Caco-2 (cell line): ENCODE results near the gene DNMT3A. TPM values are rescaled to one million over a fixed set of nuclear protein-coding genes. Genes with fewer than 3 reads are reported as not detected.

Source experiments
- BruUV-seq: library from RNA; stranded (reverse); fragments of 400-500 nt; replicated peaks from 2 replicates; lab custom pipeline; 2021; lab: Mats Ljungman, UMichigan
- CTCF ChIA-PET: fragments of 300-600 bp; sonication (Branson Sonifier 250); formaldehyde crosslinking; loops from one replicate; lab custom pipeline; 2022; ENCODE audit warnings: antibody characterized with exemption; lab: Charles Lee
- POLR2A ChIA-PET: fragments of 300-600 bp; sonication (Branson Sonifier 250); formaldehyde crosslinking; loops from one replicate; lab custom pipeline; 2022; ENCODE audit warnings: antibody characterized with exemption; lab: Charles Lee
- DNase-seq, 2 experiments: peaks; one replicate each; pipeline versions ENCODE4 v3.0.0 to v3.0.0-alpha.2; 2020 to 2022
- H3K27me3 ChIP-seq: replicated peaks from 2 replicates; pipeline ENCODE4 v1.6.0; 2011; ENCODE audit warnings: low read length; ENCODE audit not compliant: control insufficient read depth, insufficient read depth
- H3K36me3 ChIP-seq: 2 replicates; pipeline ENCODE4 v1.5.1; 2011; ENCODE audit warnings: low read length; ENCODE audit not compliant: control insufficient read depth, insufficient read depth
- H3K4me1 ChIP-seq: fragments of 250-450 bp; sonication (Bioruptor Pico); 2 replicates; pipeline ENCODE4 v1.5.1; 2020; ENCODE audit warnings: mild to moderate bottlenecking
- H3K4me3 ChIP-seq: 2 replicates; pipeline ENCODE4 v1.5.1; 2011; ENCODE audit warnings: low read depth, mild to moderate bottlenecking, control low read depth, low read length
- H3K9me3 ChIP-seq: fragments of 250-450 bp; sonication (Bioruptor Pico); 2 replicates; pipeline ENCODE4 v1.5.1; 2020; ENCODE audit warnings: mild to moderate bottlenecking, moderate library complexity
- H3K27ac Mint-ChIP-seq: one replicate; pipeline ENCODE4 v1.8.0; 2022; ENCODE audit warnings: mixed read lengths; ENCODE audit not compliant: unreplicated experiment
- H3K27me3 Mint-ChIP-seq: one replicate; pipeline ENCODE4 v1.8.0; 2022; ENCODE audit warnings: mixed read lengths; ENCODE audit not compliant: insufficient read depth, unreplicated experiment
- H3K36me3 Mint-ChIP-seq: one replicate; pipeline ENCODE4 v1.8.0; 2022; ENCODE audit warnings: mild to moderate bottlenecking, mixed read lengths; ENCODE audit not compliant: insufficient read depth, unreplicated experiment
- H3K4me1 Mint-ChIP-seq: one replicate; pipeline ENCODE4 v1.8.0; 2022; ENCODE audit warnings: low read depth, mixed read lengths; ENCODE audit not compliant: unreplicated experiment
- H3K4me3 Mint-ChIP-seq: one replicate; pipeline ENCODE4 v1.8.0; 2022; ENCODE audit warnings: mild to moderate bottlenecking, moderate library complexity, mixed read lengths; ENCODE audit not compliant: unreplicated experiment
- H3K9me3 Mint-ChIP-seq: one replicate; pipeline ENCODE4 v1.8.0; 2022; ENCODE audit warnings: mixed read lengths; ENCODE audit not compliant: unreplicated experiment
- CTCF ChIP-seq, 2 experiments: fragments of 200-600 bp in 1 of 2; IDR thresholded peaks; 1 replicate in 1 of 2; 2 replicates in 1 of 2; pipeline versions ENCODE4 v1.5.1 to v1.8.0; 2011 to 2022; ENCODE audit warnings: antibody characterized with exemption in 1 of 2, control low read depth in 1 of 2, inconsistent platforms in 1 of 2, low read depth in 1 of 2, low read length in 1 of 2, mild to moderate bottlenecking in 1 of 2, moderate library complexity in 1 of 2; ENCODE audit not compliant: insufficient read depth in 1 of 2, severe bottlenecking in 1 of 2, unreplicated experiment in 1 of 2
- intact Hi-C: fragments of 100-400 bp; cut with micrococcal nuclease; formaldehyde crosslinking; loops from one replicate; pipeline ENCODE4 v1.10.0; 2022; ENCODE audit not compliant: unreplicated experiment
- total RNA-seq: library from RNA; stranded (reverse); gene quantifications from 2 replicates; pipeline ENCODE4 v1.2.3, GENCODE V29; 2022

The DNMT3A gene
- total RNA-seq, 1 experiment from 2014 or later: 72.2 TPM

DNA sequence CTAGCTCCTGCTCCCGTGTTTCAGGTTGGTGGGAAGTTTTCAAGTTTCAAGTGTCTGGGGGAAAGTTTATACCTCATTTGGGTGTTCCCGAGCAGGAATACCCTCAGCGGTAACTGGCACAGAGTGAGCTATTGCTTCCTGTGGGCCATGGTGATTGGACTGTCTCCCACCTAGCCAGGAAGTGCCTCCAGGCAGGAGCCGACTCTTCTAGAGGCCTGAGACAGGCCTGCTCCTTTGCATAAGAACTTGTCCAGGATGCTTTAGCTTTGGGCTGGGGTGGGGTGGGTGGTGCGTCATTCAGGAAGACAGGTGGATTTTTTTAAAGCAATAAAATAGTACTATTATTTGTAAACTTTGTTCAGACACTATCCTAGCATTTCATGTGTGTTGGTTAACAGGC lies 23.5 kb upstream of the DNMT3A start:
- Mint-ChIP-seq H3K4me3 (no peak overlapping the region), H3K27me3 (peaks cover 3% of the 10 kb centered on the region), H3K36me3 (no peaks in the 10 kb centered on the region), H3K4me1 (peaks cover 3% of the 10 kb centered on the region), H3K9me3 (no peaks in the 10 kb centered on the region), H3K27ac (no peak overlapping the region)
- ChIA-PET CTCF (interaction anchor here (0.6 to 0.7 kb wide), 2 partner anchors 11 to 144 kb away, joined by 3 read pairs; no protein-coding TSS in a partner anchor), POLR2A (no interaction called here)
- BruUV-seq: no TSS peak
- intact Hi-C loops: no loop called here
- H3K27me3 ChIP-seq: no peaks in the 10 kb centered on the region
- H3K4me3 ChIP-seq: no peak overlapping the region
- TF ChIP-seq CTCF (IDR thresholded peaks at IDR 0.05; ENCODE audit: insufficient read depth in 1 of 2, low read depth in 1 of 2, low read length in 1 of 2, severe bottlenecking in 1 of 2, unreplicated experiment in 1 of 2): no peak
- no peaks in the 10 kb centered on the region for H3K36me3 ChIP-seq
- H3K9me3 ChIP-seq: no peaks in the 10 kb centered on the region
- DNase-seq: no peak
- H3K4me1 ChIP-seq: no peaks in the 10 kb centered on the region

- Mint-ChIP-seq H3K4me3 (no peak overlapping the region), H3K4me1 (no peaks in the 10 kb centered on the region), H3K36me3 (no peaks in the 10 kb centered on the region), H3K27me3 (peaks cover 3% of the 10 kb centered on the region), H3K27ac (no peak overlapping the region), H3K9me3 (no peaks in the 10 kb centered on the region)
- no peak for DNase-seq
- ChIA-PET CTCF (no interaction called here), POLR2A (interaction anchor here (0.6 kb wide), 1 partner anchor 210 kb away, joined by 5 read pairs; no protein-coding TSS in a partner anchor)
- no peak for TF ChIP-seq CTCF (IDR thresholded peaks at IDR 0.05; ENCODE audit: insufficient read depth in 1 of 2, low read depth in 1 of 2, low read length in 1 of 2, severe bottlenecking in 1 of 2, unreplicated experiment in 1 of 2)
- no peak overlapping the region for H3K4me3 ChIP-seq
- no peaks in the 10 kb centered on the region for H3K27me3 ChIP-seq
- H3K36me3 ChIP-seq: no peaks in the 10 kb centered on the region
- no peaks in the 10 kb centered on the region for H3K9me3 ChIP-seq
- no TSS peak for BruUV-seq
- intact Hi-C loops: loop anchor here (5.0 kb wide), 1 partner anchor 159 kb away; no protein-coding TSS in a partner anchor
- H3K4me1 ChIP-seq: no peaks in the 10 kb centered on the region
These were observed 22.0 kb upstream of the DNMT3A start for GRCh38 chr2:25363733-25364132.

GRCh38 chr2:25362434-25363145 lies 20.9 kb upstream of the DNMT3A start:
- Mint-ChIP-seq H3K27ac (peak overlapping the region; percentile 19), H3K4me1 (no peaks in the 10 kb centered on the region), H3K36me3 (no peaks in the 10 kb centered on the region), H3K4me3 (peak overlapping the region; percentile 48), H3K9me3 (no peaks in the 10 kb centered on the region), H3K27me3 (peaks cover 3% of the 10 kb centered on the region)
- H3K4me1 ChIP-seq: no peaks in the 10 kb centered on the region
- no peaks in the 10 kb centered on the region for H3K27me3 ChIP-seq
- no TSS peak for BruUV-seq
- H3K36me3 ChIP-seq: no peaks in the 10 kb centered on the region
- no peak for TF ChIP-seq CTCF (IDR thresholded peaks at IDR 0.05; ENCODE audit: insufficient read depth in 1 of 2, low read depth in 1 of 2, low read length in 1 of 2, severe bottlenecking in 1 of 2, unreplicated experiment in 1 of 2)
- intact Hi-C loops: loop anchor here (1.0 to 5.0 kb wide), 5 partner anchors 8 to 205 kb away; no protein-coding TSS in a partner anchor
- H3K4me3 ChIP-seq: no peak overlapping the region
- CTCF ChIA-PET: interaction anchor here (0.5 to 1.5 kb wide), 37 partner anchors 9 to 1559 kb away, joined by 3 to 31 read pairs (median 4); partner anchors contain the start of genes ASXL2 and DNMT3A
- POLR2A ChIA-PET: interaction anchor here (0.7 kb wide), 3 partner anchors 15 to 1284 kb away, joined by 5 to 15 read pairs (median 5); no protein-coding TSS in a partner anchor
- no peaks in the 10 kb centered on the region for H3K9me3 ChIP-seq
- DNase-seq: no peak
